HepG2 (cell line): ENCODE data around the gene CD320. TPM values are rescaled to one million over a fixed set of nuclear protein-coding genes. Genes with fewer than 3 reads are reported as not detected.

Experiments
- CEBPB ChIP-seq: IDR thresholded peaks from 2 replicates; pipeline ENCODE4 v1.6.1; 2011; ENCODE audit warnings: low read depth, low read length, improper control_type of control experiment, borderline replicate concordance
- CHCHD3 ChIP-seq: sonication (generic); formaldehyde crosslinking; IDR thresholded peaks from 2 replicates; pipeline ENCODE4 v1.8.0; 2022; ENCODE audit warnings: mild to moderate bottlenecking, missing genetic modification reagents, moderate library complexity
- CTCF ChIP-seq: sonication (generic); formaldehyde crosslinking; IDR thresholded peaks from 2 replicates; pipeline ENCODE4 v1.5.0; 2020; ENCODE audit warnings: mild to moderate bottlenecking, missing genetic modification reagents, moderate library complexity
- E2F2 ChIP-seq: sonication (generic); formaldehyde crosslinking; IDR thresholded peaks from 2 replicates; pipeline ENCODE4 v1.4.0; 2020; ENCODE audit warnings: missing genetic modification reagents, borderline replicate concordance
- FOXM1 ChIP-seq: sonication (generic); formaldehyde crosslinking; IDR thresholded peaks from 2 replicates; pipeline ENCODE4 v1.5.0; 2020; ENCODE audit warnings: missing genetic modification reagents
- GPN1 ChIP-seq: sonication (generic); formaldehyde crosslinking; IDR thresholded peaks from 2 replicates; pipeline ENCODE4 v1.5.1; 2020; ENCODE audit warnings: missing genetic modification reagents, borderline replicate concordance
- IRF1 ChIP-seq: sonication (generic); formaldehyde crosslinking; IDR thresholded peaks from 2 replicates; pipeline ENCODE4 v1.4.0; 2020; ENCODE audit warnings: low read depth, mild to moderate bottlenecking, missing genetic modification reagents
- MXD1 ChIP-seq: sonication (generic); formaldehyde crosslinking; IDR thresholded peaks from 2 replicates; pipeline ENCODE4 v1.4.0; 2020; ENCODE audit warnings: mild to moderate bottlenecking, missing genetic modification reagents
- PAF1 ChIP-seq: IDR thresholded peaks from 2 replicates; pipeline ENCODE4 v1.6.1; 2016; ENCODE audit warnings: missing genetic modification reagents, missing compliant biosample characterization
- SIN3A ChIP-seq: IDR thresholded peaks from 2 replicates; pipeline ENCODE4 v1.6.1; 2011; ENCODE audit warnings: low read depth, mild to moderate bottlenecking, control low read depth, low read length, borderline replicate concordance
- SNAI1 ChIP-seq: sonication (generic); formaldehyde crosslinking; IDR thresholded peaks from 2 replicates; pipeline ENCODE4 v1.5.0; 2020; ENCODE audit warnings: mild to moderate bottlenecking, missing genetic modification reagents, borderline replicate concordance
- SRSF4 ChIP-seq: fragments of 200-400 bp; formaldehyde crosslinking; IDR thresholded peaks from one replicate; pipeline ENCODE4 v1.6.1; 2018; ENCODE audit warnings: mild to moderate bottlenecking, low read depth, low read length, moderate library complexity; ENCODE audit not compliant: poor library complexity, severe bottlenecking
- TAF15 ChIP-seq: fragments of 200-400 bp; formaldehyde crosslinking; IDR thresholded peaks from one replicate; pipeline ENCODE4 v1.6.1; 2018; ENCODE audit warnings: mild to moderate bottlenecking, low read depth, low read length; ENCODE audit not compliant: poor library complexity, severe bottlenecking
- YY1 ChIP-seq: IDR thresholded peaks from 2 replicates; pipeline ENCODE4 v1.6.1; 2011; ENCODE audit warnings: low read length, low read depth, moderate library complexity, mild to moderate bottlenecking; ENCODE audit not compliant: insufficient read depth, insufficient replicate concordance
- ZBTB37 ChIP-seq: sonication (generic); formaldehyde crosslinking; IDR thresholded peaks from 2 replicates; pipeline ENCODE4 v1.4.0; 2020; ENCODE audit warnings: mild to moderate bottlenecking, missing genetic modification reagents
- ZFP90 ChIP-seq: sonication (generic); formaldehyde crosslinking; IDR thresholded peaks from 2 replicates; pipeline ENCODE4 v1.8.0; 2022; ENCODE audit warnings: missing genetic modification reagents, mild to moderate bottlenecking, inconsistent platforms, borderline replicate concordance
- ZNF143 ChIP-seq: sonication (generic); formaldehyde crosslinking; IDR thresholded peaks from 2 replicates; pipeline ENCODE4 v1.4.0; 2020; ENCODE audit warnings: missing genetic modification reagents
- ZNF180 ChIP-seq: sonication (generic); formaldehyde crosslinking; IDR thresholded peaks from 2 replicates; pipeline ENCODE4 v1.4.0; 2020; ENCODE audit warnings: low read depth, missing genetic modification reagents, borderline replicate concordance
- ZNF234 ChIP-seq: sonication (generic); formaldehyde crosslinking; conservative IDR thresholded peaks from 2 replicates; pipeline ENCODE4 v1.5.1; 2020; ENCODE audit warnings: mild to moderate bottlenecking, missing genetic modification reagents
- ZNF3 ChIP-seq: IDR thresholded peaks from 2 replicates; pipeline ENCODE4 v1.7.0; 2017; ENCODE audit warnings: inconsistent platforms
- ZNF335 ChIP-seq: sonication (generic); formaldehyde crosslinking; IDR thresholded peaks from 2 replicates; pipeline ENCODE4 v1.4.0; 2020; ENCODE audit warnings: missing genetic modification reagents
- ZNF468 ChIP-seq: sonication (generic); formaldehyde crosslinking; IDR thresholded peaks from 2 replicates; pipeline ENCODE4 v1.8.0; 2022; ENCODE audit warnings: mild to moderate bottlenecking, moderate library complexity, missing genetic modification reagents
- ZNF563 ChIP-seq: sonication (generic); formaldehyde crosslinking; IDR thresholded peaks from 2 replicates; pipeline ENCODE4 v1.8.0; 2022; ENCODE audit warnings: mild to moderate bottlenecking, moderate library complexity, missing genetic modification reagents
- ZNF781 ChIP-seq: sonication (generic); formaldehyde crosslinking; IDR thresholded peaks from 2 replicates; pipeline ENCODE4 v1.5.1; 2020; ENCODE audit warnings: borderline replicate concordance, mild to moderate bottlenecking, missing genetic modification reagents; ENCODE audit errors: not compliant biosample characterization
- polyA plus RNA-seq, 8 experiments: library from polyadenylated mRNA; depleted of rRNA in 3 of 8; stranded (reverse) in 7 of 8; unstranded in 1 of 8; fragments of >200 nt; fragmentation: Illumina TruSeq in 4 of 8; extraction: Trizol in 4 of 8; gene quantifications; 2 replicates each; pipeline versions ENCODE4 v1.2.1 to v1.2.3, GENCODE V29; 2011 to 2016; ENCODE audit warnings: low read depth in 4 of 8, missing spikeins in 1 of 8, mixed read lengths in 1 of 8; ENCODE audit not compliant: insufficient read depth in 1 of 8
- total RNA-seq, 5 experiments: library from RNA; depleted of rRNA; stranded (reverse); fragments of >200 nt; fragmentation: Illumina TruSeq; extraction: Trizol; gene quantifications; 2 replicates each; pipeline ENCODE4 v1.2.3, GENCODE V29; 2016; ENCODE audit warnings: low read depth in 1 of 5

CD320 gene
- total and polyA plus RNA-seq, 2 of the 13 experiments (the other 11 are each of a cell fraction or from before 2014, with no cell fraction given), result 83.1 to 99.9 TPM

GRCh38 chr19:8320564-8321066, 12.5 kb upstream of the CD320 start (continued):
- peak; percentile 26; the same call in 1 of the 2 replicates for TF ChIP-seq CTCF
- 0 out of 2 replicates have a peak, but pooled peaks have one; percentile 61 for TF ChIP-seq SNAI1 (CRISPR knock-in tag)
- no peak for TF ChIP-seq ZNF335 (CRISPR knock-in tag)
- TF ChIP-seq ZNF3 (CRISPR knock-in tag), result no peak
- TF ChIP-seq ZFP90 (CRISPR knock-in tag), result no peak
- no peak for TF ChIP-seq ZNF180 (CRISPR knock-in tag)
- TF ChIP-seq SIN3A, result no peak
- TF ChIP-seq CHCHD3 (CRISPR knock-in tag), result peak; percentile 11; the same call in 1 of the 2 replicates
- TF ChIP-seq ZNF563 (CRISPR knock-in tag), result no peak
- no peak for TF ChIP-seq TAF15
- peak; percentile 17; the same call in 1 of the 2 replicates for TF ChIP-seq MXD1 (CRISPR knock-in tag)
- TF ChIP-seq ZNF234 (CRISPR knock-in tag), result no peak
- TF ChIP-seq YY1, result no peak
- TF ChIP-seq IRF1, result no peak
- no peak for TF ChIP-seq ZBTB37 (CRISPR knock-in tag)
- TF ChIP-seq CEBPB, result no peak
- no peak for TF ChIP-seq FOXM1 (CRISPR knock-in tag)
- no peak for TF ChIP-seq E2F2 (CRISPR knock-in tag)
- no peak for TF ChIP-seq SRSF4
- TF ChIP-seq ZNF468 (CRISPR knock-in tag), result 0 out of 2 replicates have a peak, but pooled peaks have one; percentile 31
- TF ChIP-seq ZNF143 (CRISPR knock-in tag), result no peak
- TF ChIP-seq ZNF781, result peak; percentile 22
- no peak; the same call in 1 of the 2 replicates for TF ChIP-seq GPN1 (CRISPR knock-in tag)
- no peak for TF ChIP-seq PAF1 (CRISPR knock-in tag)
